K562 (cell line): Measurements from ENCODE around the gene CST7. TPM values are rescaled to one million over a fixed set of nuclear protein-coding genes. Genes with fewer than 3 reads are reported as not detected.

Experiments
- ATAC-seq: fragments of 200-7000 bp; cut with Tn5 transposase; 3 replicates; pipeline ENCODE4 v1.9.1; 2020; ENCODE audit warnings: moderate library complexity
- BruUV-seq: library from RNA; stranded (reverse); fragments of 400-500 nt; replicated peaks from 2 replicates; lab custom pipeline; 2021; lab: Mats Ljungman, UMichigan
- CTCF ChIA-PET: fragments of 300-600 bp; formaldehyde crosslinking; extraction: SDS; loops from one replicate; lab custom pipeline; 2021; ENCODE audit warnings: low intra/inter-chr PET ratio; lab: Yijun Ruan, JAX
- POLR2A ChIA-PET: fragments of 300-600, 350-650 bp; sonication (Branson Sonifier 250); formaldehyde crosslinking; extraction: SDS; loops from one replicate; lab custom pipeline; 2021; ENCODE audit warnings: antibody characterized with exemption, inconsistent platforms; lab: Yijun Ruan, JAX
- DNase-seq, 4 experiments: peaks; one replicate each; pipeline versions ENCODE4 v3.0.0 to v3.0.0-alpha.2; 2011 to 2018; ENCODE audit warnings: low spot score in 3 of 4, mixed read lengths in 3 of 4; ENCODE audit errors: extremely low read depth in 1 of 4
- FAIRE-seq: peaks from 2 replicates; lab custom pipeline; 2011; peaks lifted over from hg19 to GRCh38; lab: Jason Lieb, UNC
- H2AFZ ChIP-seq: 2 replicates; pipeline ENCODE4 v1.6.0; 2011; ENCODE audit warnings: low read depth, low read length, control low read depth, inconsistent platforms
- H3K27ac ChIP-seq: fragments of 200-600 bp; 3 replicates; pipeline ENCODE4 v1.8.0; 2011; ENCODE audit warnings: low read depth, mild to moderate bottlenecking, control low read depth, inconsistent platforms, low read length, moderate library complexity, mixed read lengths; ENCODE audit errors: extremely low read depth
- H3K27me3 ChIP-seq, 2 experiments: fragments of 300-600 bp in 1 of 2; 2 replicates in 1 of 2; 3 replicates in 1 of 2; pipeline versions ENCODE4 v1.6.0 to v1.8.0; 2011; ENCODE audit warnings: inconsistent platforms in 2 of 2, low read length in 2 of 2, mild to moderate bottlenecking in 1 of 2, mixed read lengths in 1 of 2, moderate library complexity in 1 of 2; ENCODE audit not compliant: control insufficient read depth in 2 of 2, insufficient read depth in 2 of 2
- H3K36me3 ChIP-seq: fragments of 300-600 bp; 3 replicates; pipeline ENCODE4 v1.8.0; 2011; ENCODE audit warnings: mild to moderate bottlenecking, low read length, inconsistent platforms; ENCODE audit not compliant: control insufficient read depth, insufficient read depth
- H3K4me1 ChIP-seq, 2 experiments: fragments of 200-600 bp in 1 of 2; replicated peaks in 1 of 2; 2 replicates in 1 of 2; 3 replicates in 1 of 2; pipeline versions ENCODE4 v1.5.1 to v1.8.0; 2011; ENCODE audit warnings: inconsistent platforms in 2 of 2, low read length in 2 of 2, mild to moderate bottlenecking in 1 of 2, mixed read lengths in 1 of 2, moderate library complexity in 1 of 2; ENCODE audit not compliant: control insufficient read depth in 2 of 2, insufficient read depth in 2 of 2
- H3K4me2 ChIP-seq: 2 replicates; pipeline ENCODE4 v1.6.1; 2011; ENCODE audit warnings: low read length, control low read depth, inconsistent platforms, mixed read lengths; ENCODE audit not compliant: insufficient read depth
- H3K4me3 ChIP-seq: fragments of 200-600 bp; sonication (generic), shearing (Covaris generic); 2 replicates; pipeline ENCODE4 v1.5.1; 2016; ENCODE audit warnings: control low read depth, inconsistent platforms
- H3K79me2 ChIP-seq: fragments of 200-600 bp; 3 replicates; pipeline ENCODE4 v1.8.0; 2011; ENCODE audit warnings: low read length, inconsistent platforms; ENCODE audit not compliant: control insufficient read depth, insufficient read depth
- H3K9ac ChIP-seq, 2 experiments: 2 replicates each; pipeline versions ENCODE4 v1.6.0 to v1.6.1; 2011; ENCODE audit warnings: low read depth in 2 of 2, low read length in 2 of 2, control low read depth in 1 of 2, inconsistent platforms in 1 of 2, mild to moderate bottlenecking in 1 of 2, mixed read lengths in 1 of 2; ENCODE audit not compliant: insufficient read depth in 1 of 2
- H3K9me1 ChIP-seq: one replicate; pipeline ENCODE4 v1.6.0; 2011; ENCODE audit warnings: inconsistent platforms, mild to moderate bottlenecking, low read length, moderate library complexity; ENCODE audit not compliant: control insufficient read depth, insufficient read depth
- H3K9me3 ChIP-seq: replicated peaks from 2 replicates; pipeline ENCODE4 v1.5.1; 2011; ENCODE audit warnings: low read depth, low read length, inconsistent platforms; ENCODE audit not compliant: control insufficient read depth, insufficient read depth
- H4K20me1 ChIP-seq: replicated peaks from 2 replicates; pipeline ENCODE4 v1.6.1; 2011; ENCODE audit warnings: low read length, inconsistent platforms, mixed read lengths; ENCODE audit not compliant: control insufficient read depth, insufficient read depth
- BHLHE40 ChIP-seq: IDR thresholded peaks from 2 replicates; pipeline ENCODE4 v1.6.1; 2011; ENCODE audit warnings: low read length, improper control_type of control experiment
- CBX3 ChIP-seq, 2 experiments: IDR thresholded peaks; 1 replicate in 1 of 2; 2 replicates in 1 of 2; pipeline ENCODE4 v1.6.1; 2012; ENCODE audit warnings: inconsistent platforms in 2 of 2, low read length in 2 of 2, borderline replicate concordance in 1 of 2, control low read depth in 1 of 2
- ELF2 ChIP-seq: fragments of 250-450 bp; sonication (Bioruptor Pico); IDR thresholded peaks from 2 replicates; pipeline ENCODE4 v1.5.0; 2021; ENCODE audit warnings: mild to moderate bottlenecking
- PHB2 ChIP-seq: fragments of 450-650 bp; IDR thresholded peaks from 2 replicates; pipeline ENCODE4 v1.6.1; 2017; ENCODE audit warnings: low read depth
- WGBS: fragments of 100-300 bp; shearing (Covaris generic); methylation state at CpG from one replicate; pipeline ENCODE4 v1.1.6; 2016; ENCODE audit warnings: low coverage, mixed read lengths; ENCODE audit not compliant: insufficient coverage; ENCODE audit errors: missing lambda C conversion rate; 5-methylcytosine and 5-hydroxymethylcytosine counted together
- in situ Hi-C: fragments of 300-500 bp; cut with MboI; formaldehyde crosslinking; loops from 4 replicates; pipeline ENCODE4 v1.15.0; 2018; ENCODE audit warnings: inconsistent platforms, mixed read lengths
- intact Hi-C: fragments of 100-400 bp; cut with micrococcal nuclease; formaldehyde crosslinking; loops from 2 replicates; pipeline ENCODE4 v1.14.2; 2022
- polyA plus RNA-seq, 8 experiments: library from polyadenylated mRNA; depleted of rRNA in 4 of 8; stranded (reverse) in 5 of 8; unstranded in 3 of 8; fragments of >200 nt; fragmentation: Nextera tagmentation in 2 of 8; fragmentation: Illumina TruSeq in 1 of 8; extraction: Ambion mirVana in 2 of 8; extraction: Trizol in 1 of 8; gene quantifications; 2 replicates each; pipeline versions ENCODE4 v1.2.1 to v1.2.3, GENCODE V29; 2011 to 2014; ENCODE audit warnings: inconsistent platforms in 1 of 8, missing spikeins in 1 of 8
- total RNA-seq, 7 experiments: library from RNA; depleted of rRNA in 6 of 7; stranded (reverse); fragments of >200 nt in 6 of 7; fragmentation: Illumina TruSeq in 2 of 7; extraction: Trizol in 2 of 7; gene quantifications; 2 replicates each; pipeline versions ENCODE4 v1.2.1 to v1.2.3, GENCODE V29; 2011 to 2021; ENCODE audit warnings: low replicate concordance in 1 of 7
- TF ChIP-seq, protein P1 (sequence below): fragments of 450-650 bp; formaldehyde crosslinking; IDR thresholded peaks from 2 replicates; pipeline ENCODE4 v1.4.0; 2020; ENCODE audit warnings: mild to moderate bottlenecking, mixed read lengths
- TF ChIP-seq, protein P2 (sequence below): fragments of 450-650 bp; IDR thresholded peaks from 2 replicates; pipeline ENCODE4 v1.7.1; 2018; ENCODE audit warnings: mild to moderate bottlenecking, low read depth; ENCODE audit not compliant: partially characterized antibody
- TF ChIP-seq, protein P3 (sequence below), 2 experiments: IDR thresholded peaks in 1 of 2; conservative IDR thresholded peaks in 1 of 2; 2 replicates each; pipeline ENCODE4 v1.6.1; 2016; ENCODE audit warnings: low read depth in 2 of 2, mild to moderate bottlenecking in 1 of 2, missing compliant biosample characterization in 1 of 2, missing genetic modification characterization in 1 of 2, moderate library complexity in 1 of 2
- TF ChIP-seq, protein P4 (sequence below), 3 experiments: fragments of 200-800 bp in 1 of 3; sonication (Bioruptor generic) in 1 of 3; sonication (generic) in 1 of 3; formaldehyde crosslinking in 1 of 3; IDR thresholded peaks; 2 replicates each; pipeline versions ENCODE4 v1.6.1 to v1.8.0; 2016 to 2022; ENCODE audit warnings: mild to moderate bottlenecking in 2 of 3, missing compliant biosample characterization in 2 of 3, missing genetic modification characterization in 2 of 3, missing genetic modification reagents in 1 of 3
- TF ChIP-seq, protein P5 (sequence below): fragments of 250-450 bp; sonication (Bioruptor Pico); IDR thresholded peaks from 2 replicates; pipeline ENCODE4 v1.4.0; 2020; ENCODE audit warnings: borderline replicate concordance

Gene CST7
- total and polyA plus RNA-seq, 9 of the 15 experiments (the other 6 are each of a cell fraction or from before 2014, with no cell fraction given): not detected

DNA sequence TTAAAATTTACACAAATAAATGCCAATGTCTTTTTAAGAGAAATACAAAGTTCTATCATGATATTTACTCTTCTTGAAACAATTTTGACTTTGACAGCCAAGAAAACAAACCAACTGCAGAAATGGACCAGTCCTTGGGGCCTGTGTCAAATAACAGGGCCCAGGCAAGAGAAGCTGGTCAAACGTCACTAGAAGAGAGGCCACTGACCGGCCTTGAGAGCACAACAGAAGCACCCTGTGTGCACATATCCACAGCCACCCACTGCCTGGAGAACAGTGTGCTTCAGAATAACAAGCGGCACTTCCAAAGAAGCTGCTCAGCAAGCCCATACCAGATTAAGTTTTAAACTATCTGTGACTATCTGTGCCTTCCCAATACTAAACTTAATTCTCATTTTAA, 28.7 kb downstream of the CST7 start:
- Histone ChIP-seq H3K9me1 (no peaks in the 10 kb centered on the region), H3K79me2 (no peaks in the 10 kb centered on the region), H3K27ac (no peak overlapping the region), H3K4me2 (no peak overlapping the region), H3K9ac (no peak overlapping the region), H4K20me1 (no peaks in the 10 kb centered on the region), H3K4me3 (no peak overlapping the region), H3K27me3 (no peaks in the 10 kb centered on the region), H3K9me3 (no peaks in the 10 kb centered on the region), H3K36me3 (peaks cover 31% of the 10 kb centered on the region; the same call in 2 of the 3 replicates), H2AFZ (no peak overlapping the region), H3K4me1 (no peaks in the 10 kb centered on the region)
- WGBS: 100% methylated on average over 1 of the region's 3 CpGs
- no peak for DNase-seq
- ChIA-PET CTCF (no interaction called here), POLR2A (no interaction called here)
- intact Hi-C loops (no loop called here), in situ Hi-C loops (no loop called here)
- no peak for FAIRE-seq
- no TSS peak for BruUV-seq
- no peak for ATAC-seq
- TF ChIP-seq CBX3 (IDR thresholded peaks at IDR 0.05; ENCODE audit: borderline replicate concordance in 1 of 2, low read length in 2 of 2) (no peak), BHLHE40 (no peak), PHB2 (no peak), ELF2 (no peak)
- TF ChIP-seq, protein P1, sequence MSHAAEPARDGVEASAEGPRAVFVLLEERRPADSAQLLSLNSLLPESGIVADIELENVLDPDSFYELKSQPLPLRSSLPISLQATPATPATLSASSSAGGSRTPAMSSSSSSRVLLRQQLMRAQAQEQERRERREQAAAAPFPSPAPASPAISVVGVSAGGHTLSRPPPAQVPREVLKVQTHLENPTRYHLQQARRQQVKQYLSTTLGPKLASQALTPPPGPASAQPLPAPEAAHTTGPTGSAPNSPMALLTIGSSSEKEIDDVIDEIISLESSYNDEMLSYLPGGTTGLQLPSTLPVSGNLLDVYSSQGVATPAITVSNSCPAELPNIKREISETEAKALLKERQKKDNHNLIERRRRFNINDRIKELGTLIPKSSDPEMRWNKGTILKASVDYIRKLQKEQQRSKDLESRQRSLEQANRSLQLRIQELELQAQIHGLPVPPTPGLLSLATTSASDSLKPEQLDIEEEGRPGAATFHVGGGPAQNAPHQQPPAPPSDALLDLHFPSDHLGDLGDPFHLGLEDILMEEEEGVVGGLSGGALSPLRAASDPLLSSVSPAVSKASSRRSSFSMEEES (CRISPR knock-in tag): no peak
- TF ChIP-seq, protein P2, sequence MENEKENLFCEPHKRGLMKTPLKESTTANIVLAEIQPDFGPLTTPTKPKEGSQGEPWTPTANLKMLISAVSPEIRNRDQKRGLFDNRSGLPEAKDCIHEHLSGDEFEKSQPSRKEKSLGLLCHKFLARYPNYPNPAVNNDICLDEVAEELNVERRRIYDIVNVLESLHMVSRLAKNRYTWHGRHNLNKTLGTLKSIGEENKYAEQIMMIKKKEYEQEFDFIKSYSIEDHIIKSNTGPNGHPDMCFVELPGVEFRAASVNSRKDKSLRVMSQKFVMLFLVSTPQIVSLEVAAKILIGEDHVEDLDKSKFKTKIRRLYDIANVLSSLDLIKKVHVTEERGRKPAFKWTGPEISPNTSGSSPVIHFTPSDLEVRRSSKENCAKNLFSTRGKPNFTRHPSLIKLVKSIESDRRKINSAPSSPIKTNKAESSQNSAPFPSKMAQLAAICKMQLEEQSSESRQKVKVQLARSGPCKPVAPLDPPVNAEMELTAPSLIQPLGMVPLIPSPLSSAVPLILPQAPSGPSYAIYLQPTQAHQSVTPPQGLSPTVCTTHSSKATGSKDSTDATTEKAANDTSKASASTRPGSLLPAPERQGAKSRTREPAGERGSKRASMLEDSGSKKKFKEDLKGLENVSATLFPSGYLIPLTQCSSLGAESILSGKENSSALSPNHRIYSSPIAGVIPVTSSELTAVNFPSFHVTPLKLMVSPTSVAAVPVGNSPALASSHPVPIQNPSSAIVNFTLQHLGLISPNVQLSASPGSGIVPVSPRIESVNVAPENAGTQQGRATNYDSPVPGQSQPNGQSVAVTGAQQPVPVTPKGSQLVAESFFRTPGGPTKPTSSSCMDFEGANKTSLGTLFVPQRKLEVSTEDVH: no peak
- TF ChIP-seq, protein P3, sequence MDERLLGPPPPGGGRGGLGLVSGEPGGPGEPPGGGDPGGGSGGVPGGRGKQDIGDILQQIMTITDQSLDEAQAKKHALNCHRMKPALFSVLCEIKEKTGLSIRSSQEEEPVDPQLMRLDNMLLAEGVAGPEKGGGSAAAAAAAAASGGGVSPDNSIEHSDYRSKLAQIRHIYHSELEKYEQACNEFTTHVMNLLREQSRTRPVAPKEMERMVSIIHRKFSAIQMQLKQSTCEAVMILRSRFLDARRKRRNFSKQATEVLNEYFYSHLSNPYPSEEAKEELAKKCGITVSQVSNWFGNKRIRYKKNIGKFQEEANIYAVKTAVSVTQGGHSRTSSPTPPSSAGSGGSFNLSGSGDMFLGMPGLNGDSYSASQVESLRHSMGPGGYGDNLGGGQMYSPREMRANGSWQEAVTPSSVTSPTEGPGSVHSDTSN (CRISPR knock-in tag; IDR thresholded peaks at IDR 0.05; ENCODE audit: low read depth): no peak
- TF ChIP-seq, protein P3 (tag; conservative IDR thresholded peaks at IDR 0.05; ENCODE audit: low read depth): no peak
- TF ChIP-seq, protein P4, sequence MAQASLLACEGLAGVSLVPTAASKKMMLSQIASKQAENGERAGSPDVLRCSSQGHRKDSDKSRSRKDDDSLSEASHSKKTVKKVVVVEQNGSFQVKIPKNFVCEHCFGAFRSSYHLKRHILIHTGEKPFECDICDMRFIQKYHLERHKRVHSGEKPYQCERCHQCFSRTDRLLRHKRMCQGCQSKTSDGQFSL (CRISPR knock-in tag; IDR thresholded peaks at IDR 0.05): no peak
- TF ChIP-seq, protein P4 (tag; IDR thresholded peaks at IDR 0.05): no peak
- TF ChIP-seq, protein P5, sequence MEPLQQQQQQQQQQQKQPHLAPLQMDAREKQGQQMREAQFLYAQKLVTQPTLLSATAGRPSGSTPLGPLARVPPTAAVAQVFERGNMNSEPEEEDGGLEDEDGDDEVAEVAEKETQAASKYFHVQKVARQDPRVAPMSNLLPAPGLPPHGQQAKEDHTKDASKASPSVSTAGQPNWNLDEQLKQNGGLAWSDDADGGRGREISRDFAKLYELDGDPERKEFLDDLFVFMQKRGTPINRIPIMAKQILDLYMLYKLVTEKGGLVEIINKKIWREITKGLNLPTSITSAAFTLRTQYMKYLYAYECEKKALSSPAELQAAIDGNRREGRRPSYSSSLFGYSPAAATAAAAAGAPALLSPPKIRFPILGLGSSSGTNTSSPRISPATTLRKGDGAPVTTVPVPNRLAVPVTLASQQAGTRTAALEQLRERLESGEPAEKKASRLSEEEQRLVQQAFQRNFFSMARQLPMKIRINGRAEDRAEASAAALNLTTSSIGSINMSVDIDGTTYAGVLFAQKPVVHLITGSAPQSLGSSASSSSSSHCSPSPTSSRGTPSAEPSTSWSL (CRISPR knock-in tag): no peak
